ENCODE data around the gene TSC1.
"Not testable (repeated sequence)": the region's sequence is repeated elsewhere in the genome, so short reads cannot be mapped to it uniquely, and the experiment has no call there.

Gene TSC1

GRCh38 chr9:132976571-132976970 lies 32.2 kb upstream of the TSC1 start:
- no peak for DNase-seq (ENCODE audit: low read depth)

DNA sequence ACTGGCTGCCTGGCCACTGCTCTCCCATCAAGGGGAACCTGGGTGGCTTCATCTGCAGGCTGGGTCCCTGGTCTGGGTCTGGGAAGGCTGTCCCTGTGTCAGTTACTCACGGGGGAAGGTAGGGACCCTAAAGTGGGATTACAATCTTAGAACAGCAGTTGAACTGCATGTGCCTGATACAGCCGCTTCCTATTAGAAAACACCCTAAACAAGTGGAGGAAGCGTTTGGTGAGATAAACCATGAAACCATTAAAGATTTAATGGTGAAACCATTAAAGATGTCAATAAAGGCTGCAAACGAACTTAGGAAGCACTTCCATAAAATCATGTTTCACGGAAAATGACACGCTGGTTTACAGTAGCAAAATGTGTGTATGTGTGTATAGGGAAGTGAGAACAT lies 31.5 kb upstream of the TSC1 start:
- DNase-seq (ENCODE audit: low read depth) = no peak

DNA sequence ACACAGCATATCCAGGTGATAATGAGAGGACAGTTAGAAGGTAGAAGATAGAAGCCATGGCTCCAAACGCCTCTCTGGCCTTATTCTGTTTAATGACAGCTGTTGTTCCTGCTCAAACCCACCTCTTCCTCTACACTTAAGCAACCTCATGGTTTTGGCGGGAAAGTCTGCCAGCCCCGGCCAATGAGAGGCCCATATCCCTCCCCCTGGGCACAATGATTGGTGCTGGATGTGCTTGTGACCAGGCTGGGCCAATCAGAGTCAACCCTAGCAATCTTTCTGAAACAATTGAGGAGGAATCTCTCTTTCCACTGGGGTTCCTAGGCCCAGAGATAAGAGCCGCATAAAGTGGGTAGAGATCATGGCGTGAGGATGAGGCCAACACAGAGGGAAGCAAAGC lies 29.3 kb upstream of the TSC1 start:
- no peak for DNase-seq (ENCODE audit: low read depth)

DNA sequence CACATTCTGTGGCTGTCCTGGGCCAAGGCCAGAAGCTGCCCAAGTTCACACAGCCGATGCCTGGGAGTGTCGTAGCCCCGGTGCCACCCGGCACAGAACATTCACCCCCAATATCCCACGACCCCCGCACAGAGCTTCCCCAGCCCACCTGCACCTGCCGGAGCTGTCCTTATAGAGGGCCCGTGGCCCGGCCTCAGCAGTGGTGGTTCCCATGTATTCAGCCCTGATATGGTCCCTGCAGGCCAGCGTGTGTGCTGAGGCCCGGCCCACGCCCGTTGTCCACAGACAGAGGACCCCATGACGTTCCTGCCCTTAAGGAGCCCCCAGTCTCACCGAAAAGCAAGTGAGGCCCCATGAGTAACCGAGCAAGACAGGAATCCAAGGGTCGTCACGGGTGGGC lies 28.8 kb upstream of the TSC1 start:
- DNase-seq (ENCODE audit: low read depth) = no peak

GRCh38 chr9:132970324-132971062 lies 26.1 kb upstream of the TSC1 start:
- no peak for DNase-seq (ENCODE audit: low read depth)

DNA sequence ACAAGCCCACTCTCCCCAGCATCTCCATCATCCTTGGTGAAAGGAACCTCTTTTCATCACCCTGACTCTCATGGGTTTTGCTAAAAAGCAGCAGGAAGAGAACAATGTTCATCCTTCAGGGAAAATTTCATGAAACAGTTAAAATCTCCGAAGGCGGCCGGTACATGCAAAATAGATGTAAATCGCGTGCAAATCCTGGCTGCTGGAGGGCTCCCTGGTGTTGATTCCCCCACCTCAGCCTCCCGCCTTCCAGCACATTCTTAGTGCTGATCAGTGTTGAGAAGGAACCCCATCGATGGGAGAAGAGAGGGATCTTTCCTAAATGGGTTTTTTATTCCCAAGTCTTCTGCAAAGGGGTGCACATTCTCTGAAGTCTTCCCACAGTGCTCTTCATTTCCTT lies 25.4 kb upstream of the TSC1 start:
- DNase-seq (ENCODE audit: low read depth) = no peak

DNA sequence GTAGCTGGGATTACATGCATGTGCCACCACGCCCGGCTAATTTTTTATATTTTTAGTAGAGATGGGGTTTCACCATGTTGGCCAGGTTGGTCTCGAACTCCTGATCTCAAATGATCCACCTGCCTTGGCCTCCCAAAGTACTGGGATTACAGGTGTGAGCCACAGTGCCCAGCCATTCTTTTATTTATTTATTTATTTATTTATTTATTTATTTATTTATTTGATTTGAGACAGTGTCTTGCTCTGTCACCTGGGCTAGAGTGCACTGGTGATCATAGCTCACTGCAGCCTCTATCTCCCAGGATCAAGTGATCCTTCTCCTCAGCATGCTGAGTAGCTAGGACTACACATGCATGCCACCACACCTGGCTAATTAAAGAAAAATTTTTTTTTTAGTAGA lies 23.5 kb upstream of the TSC1 start:
- DNase-seq (ENCODE audit: low read depth) = not testable (repeated sequence)

- no peak for DNase-seq (ENCODE audit: low read depth)
Observed at GRCh38 chr9:132965478-132965877, 21.1 kb upstream of the TSC1 start.

GRCh38 chr9:132961002-132961401 lies 16.6 kb upstream of the TSC1 start:
- no peak for DNase-seq (ENCODE audit: low read depth)

GRCh38 chr9:132957805-132958204 lies 13.4 kb upstream of the TSC1 start:
- no peak for DNase-seq (ENCODE audit: low read depth)

DNA sequence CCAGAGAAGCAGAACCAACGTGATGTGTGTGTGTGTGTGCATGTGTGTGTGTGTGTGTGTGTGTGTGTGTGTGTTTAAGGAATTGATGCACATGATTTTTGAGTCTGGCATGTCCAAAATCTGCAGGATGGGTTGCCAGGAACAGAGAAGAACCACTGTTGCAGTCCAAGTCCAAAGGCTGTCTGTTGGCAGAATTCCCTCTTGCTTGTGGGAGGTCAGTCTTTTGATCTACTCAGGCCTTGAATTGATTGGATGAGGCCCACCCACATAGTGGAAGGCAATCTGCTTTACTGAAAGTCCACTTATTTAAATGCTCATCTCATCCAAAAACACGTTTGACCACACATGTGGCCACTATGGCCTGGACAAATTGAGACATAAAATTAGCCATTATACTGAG lies 11.4 kb upstream of the TSC1 start:
- no peak for DNase-seq (ENCODE audit: low read depth)

GRCh38 chr9:132955123-132955522 lies 10.7 kb upstream of the TSC1 start:
- no peak for DNase-seq (ENCODE audit: low read depth)

- DNase-seq (ENCODE audit: low read depth) = no peak
Observed at GRCh38 chr9:132949709-132950108, 5.3 kb upstream of the TSC1 start.

DNA sequence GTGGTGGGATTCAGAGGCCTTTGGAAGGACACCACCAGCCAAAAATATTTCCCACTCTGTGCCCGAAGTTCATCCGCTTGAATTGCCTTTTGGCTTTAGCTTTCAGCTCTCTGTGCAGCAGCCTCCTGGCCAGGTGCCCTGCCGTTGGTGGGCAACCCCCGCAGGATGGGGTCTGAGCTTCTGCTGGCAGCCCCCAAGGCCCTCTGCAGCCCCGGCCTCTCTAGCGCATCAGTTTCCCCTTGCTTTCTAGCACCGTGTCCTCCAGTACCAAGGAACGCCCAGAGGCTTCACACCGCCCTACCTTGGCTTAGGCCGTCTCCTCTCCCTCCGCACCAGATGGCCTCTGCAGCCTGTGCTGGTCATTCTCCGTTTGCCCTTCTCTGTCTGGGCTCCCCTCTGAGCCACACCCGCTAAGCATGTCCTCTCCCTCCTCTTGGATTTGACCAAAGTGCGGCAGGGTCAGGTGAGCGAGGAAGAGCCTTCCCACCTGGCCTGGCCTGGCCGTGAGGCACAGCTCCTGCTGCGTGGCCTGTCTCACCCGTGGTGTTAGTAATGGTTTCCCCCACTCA lies 4.2 kb upstream of the TSC1 start:
- no peak for DNase-seq (ENCODE audit: low read depth)

- DNase-seq (ENCODE audit: low read depth) = no peak
Observed at GRCh38 chr9:132947756-132948155, 3.3 kb upstream of the TSC1 start.

- no peak for DNase-seq (ENCODE audit: low read depth)
Observed at GRCh38 chr9:132946631-132947295, 2.3 kb upstream of the TSC1 start.

DNA sequence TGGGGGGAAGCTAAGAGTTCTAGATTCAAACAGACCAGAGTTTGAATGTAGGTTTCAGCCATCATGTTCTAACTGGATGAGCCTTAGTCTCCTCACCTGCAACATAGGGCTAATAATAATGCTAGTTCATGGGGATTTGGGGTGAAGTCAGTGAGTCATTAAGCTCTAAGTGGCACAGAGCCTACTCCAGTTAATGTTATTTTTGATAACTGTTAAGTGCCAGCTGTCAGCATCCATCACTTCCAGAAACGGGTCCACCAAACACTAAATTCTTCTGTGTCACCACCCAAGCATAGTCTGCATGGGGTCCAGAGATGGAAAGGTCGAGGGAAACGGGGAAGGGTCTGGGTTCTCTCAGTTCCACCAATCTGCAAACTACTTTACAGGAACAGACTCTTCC lies 1.8 kb upstream of the TSC1 start:
- no peak for DNase-seq (ENCODE audit: low read depth)

- DNase-seq (ENCODE audit: low read depth) = no peak
Observed at GRCh38 chr9:132945186-132946130, 1.0 kb upstream of the TSC1 start.

GRCh38 chr9:132943651-132944293 lies 644 bp downstream of the TSC1 start:
- DNase-seq (ENCODE audit: low read depth) = no peak

GRCh38 chr9:132942541-132943182 lies 1.8 kb downstream of the TSC1 start:
- no peak for DNase-seq (ENCODE audit: low read depth)

DNA sequence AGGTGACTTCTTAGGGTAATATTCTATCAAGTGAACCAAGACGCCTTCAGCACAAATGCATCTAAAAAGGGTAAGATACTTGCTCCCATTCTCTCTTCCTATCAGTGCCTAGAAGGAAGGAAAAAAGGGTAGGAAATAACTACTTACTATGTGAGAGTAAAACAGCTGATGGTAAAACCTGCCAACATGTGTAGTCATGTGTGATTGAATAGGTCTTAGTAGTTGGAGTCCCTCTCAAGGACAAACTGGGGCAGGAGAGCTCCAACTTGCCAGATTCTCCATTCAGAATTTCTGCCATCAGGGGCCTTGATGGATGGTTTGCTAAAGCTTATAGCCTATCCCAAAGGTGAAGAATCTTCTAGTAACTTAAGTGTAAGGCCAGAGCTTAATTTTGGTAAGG lies 5.2 kb downstream of the TSC1 start:
- DNase-seq (ENCODE audit: low read depth) = no peak
